GM19395 (cell line): ENCODE measurements around the gene PLCD3.
A peak's percentile ranks its signal among the peaks of the same experiment; 100 is the strongest.
"Not testable (repeated sequence)": the region's sequence is repeated elsewhere in the genome, so short reads cannot be mapped to it uniquely, and the experiment has no call there.

Experiments
- ATAC-seq: cut with Tn5 transposase; IDR thresholded peaks from one replicate; pipeline ENCODE4 v1.9.1; 2021; ENCODE audit warnings: mild to moderate bottlenecking, moderate library complexity; ENCODE audit not compliant: unreplicated experiment

PLCD3 gene

DNA sequence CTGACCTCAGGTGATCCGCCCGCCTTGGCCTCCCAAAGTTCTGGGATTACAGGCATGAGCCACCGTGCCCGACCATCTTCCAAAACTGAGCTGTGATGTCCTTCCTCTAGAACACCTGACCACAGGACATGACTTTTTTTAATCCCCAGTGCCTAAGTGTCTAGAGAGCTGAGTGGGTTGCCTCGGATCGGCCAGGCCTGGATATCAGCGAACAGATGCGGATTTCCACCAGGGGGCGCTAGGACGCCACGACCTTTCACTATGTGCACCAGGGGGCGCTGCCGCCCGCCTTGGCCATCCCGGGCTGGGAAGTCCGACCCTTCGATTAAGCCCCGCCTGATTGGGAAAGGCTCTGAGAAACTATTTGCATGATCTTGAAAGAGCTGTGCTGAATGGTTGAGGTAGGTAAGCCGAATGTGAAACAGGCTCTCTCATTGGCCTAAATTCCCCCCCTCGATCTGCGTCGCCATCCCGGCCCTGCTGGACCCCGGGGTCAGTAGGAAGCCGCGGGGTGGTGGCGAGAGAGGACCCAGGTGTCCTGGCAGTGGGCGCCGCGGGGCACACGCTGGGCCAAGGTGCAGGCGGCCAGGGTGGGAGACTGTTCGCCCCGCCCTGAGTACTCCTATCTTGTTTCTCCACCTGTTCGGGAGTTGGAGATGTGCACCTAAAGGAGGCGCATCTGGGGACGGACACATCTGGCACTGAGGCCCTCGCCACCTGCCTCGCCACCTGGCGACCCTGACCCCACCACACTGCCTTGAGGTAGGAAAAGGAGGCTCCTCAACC is 3.1 kb upstream of the PLCD3 start, which contains the start of gene ACBD4:
Gene ACBD4, plus strand, starts transcription at position 496 of the 786 bp plus-strand sequence. CDS start 458 bp downstream, outside the sequence.
- ATAC-seq: peak; percentile 76

DNA sequence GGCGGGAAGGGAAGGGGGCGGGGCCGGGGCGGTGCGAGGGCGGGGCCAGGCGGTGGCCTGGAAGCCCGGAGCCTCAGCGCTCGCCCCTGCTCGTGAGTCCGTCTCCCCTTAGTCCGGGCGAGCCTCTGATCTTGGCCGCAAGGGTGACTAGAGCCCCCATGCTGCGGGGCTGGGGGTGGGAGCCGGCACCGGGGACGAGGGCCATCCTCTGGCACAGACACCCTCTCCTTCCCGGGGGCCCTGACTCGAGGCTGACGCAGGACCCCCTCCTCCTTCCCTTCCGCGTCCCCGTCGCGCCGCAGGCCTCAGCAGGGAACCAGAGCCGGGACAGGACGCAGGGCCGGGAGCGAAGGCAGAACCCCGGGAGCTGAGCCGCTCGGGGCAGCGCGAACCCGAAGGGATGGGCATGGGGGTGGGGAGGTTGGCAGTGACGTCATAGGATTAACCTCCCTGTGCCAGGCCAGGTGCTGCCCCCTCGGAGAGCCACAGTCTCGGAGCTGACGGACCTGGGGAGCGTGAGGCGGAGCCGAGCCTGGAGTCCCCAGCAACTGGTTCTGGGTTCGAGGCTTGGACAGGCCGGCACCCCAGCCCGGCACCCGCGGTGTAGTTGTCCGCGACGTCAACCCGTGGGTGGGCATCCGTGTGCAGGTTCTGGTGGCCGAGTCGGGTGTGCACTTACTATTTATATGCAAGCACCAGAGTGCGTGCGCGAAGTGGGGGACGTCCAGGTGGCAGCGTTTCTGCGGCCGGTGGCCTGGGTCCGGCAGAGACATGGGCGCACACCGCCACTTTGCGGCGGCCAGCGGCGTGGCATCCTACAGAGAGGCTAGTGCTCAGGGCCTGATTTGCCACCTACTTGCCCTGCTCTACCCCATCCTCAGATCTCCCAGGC is 503 bp upstream of the PLCD3 start:
- no peak for ATAC-seq

DNA sequence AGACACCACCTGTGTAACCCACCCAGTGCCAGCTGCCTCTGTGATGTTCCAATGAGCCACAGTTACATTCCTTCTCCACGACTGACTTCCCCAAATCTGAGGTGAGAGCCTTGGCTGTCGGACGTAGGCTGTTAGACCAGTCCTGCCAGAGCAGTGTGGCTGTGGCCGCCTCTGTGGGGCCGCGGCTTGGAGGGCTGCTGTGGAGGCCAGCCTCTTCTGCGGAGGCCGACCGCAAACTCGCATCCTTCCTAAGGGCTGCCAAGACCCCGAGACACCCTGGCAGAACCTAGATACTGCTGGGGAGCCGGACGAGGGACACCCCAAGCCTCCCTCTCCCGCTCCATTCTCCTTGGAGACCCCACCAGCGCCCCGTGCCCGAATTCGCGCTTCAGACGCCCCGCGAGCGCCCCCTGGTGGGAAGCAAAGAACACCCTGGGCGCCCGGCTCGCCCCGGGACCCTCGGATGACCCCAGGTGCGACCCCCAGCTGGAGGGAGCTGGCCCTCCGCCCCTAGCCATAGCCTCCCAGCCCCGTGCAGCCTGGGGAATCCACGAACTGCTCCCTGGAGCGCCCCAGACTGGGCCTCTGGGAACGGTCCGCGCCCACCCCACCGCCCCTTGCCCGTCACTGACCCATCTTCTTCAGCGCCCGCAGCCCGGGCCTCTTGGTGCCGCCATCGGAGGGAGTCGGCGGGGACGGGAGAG is 547 bp downstream of the PLCD3 start:
- ATAC-seq: no peak

DNA sequence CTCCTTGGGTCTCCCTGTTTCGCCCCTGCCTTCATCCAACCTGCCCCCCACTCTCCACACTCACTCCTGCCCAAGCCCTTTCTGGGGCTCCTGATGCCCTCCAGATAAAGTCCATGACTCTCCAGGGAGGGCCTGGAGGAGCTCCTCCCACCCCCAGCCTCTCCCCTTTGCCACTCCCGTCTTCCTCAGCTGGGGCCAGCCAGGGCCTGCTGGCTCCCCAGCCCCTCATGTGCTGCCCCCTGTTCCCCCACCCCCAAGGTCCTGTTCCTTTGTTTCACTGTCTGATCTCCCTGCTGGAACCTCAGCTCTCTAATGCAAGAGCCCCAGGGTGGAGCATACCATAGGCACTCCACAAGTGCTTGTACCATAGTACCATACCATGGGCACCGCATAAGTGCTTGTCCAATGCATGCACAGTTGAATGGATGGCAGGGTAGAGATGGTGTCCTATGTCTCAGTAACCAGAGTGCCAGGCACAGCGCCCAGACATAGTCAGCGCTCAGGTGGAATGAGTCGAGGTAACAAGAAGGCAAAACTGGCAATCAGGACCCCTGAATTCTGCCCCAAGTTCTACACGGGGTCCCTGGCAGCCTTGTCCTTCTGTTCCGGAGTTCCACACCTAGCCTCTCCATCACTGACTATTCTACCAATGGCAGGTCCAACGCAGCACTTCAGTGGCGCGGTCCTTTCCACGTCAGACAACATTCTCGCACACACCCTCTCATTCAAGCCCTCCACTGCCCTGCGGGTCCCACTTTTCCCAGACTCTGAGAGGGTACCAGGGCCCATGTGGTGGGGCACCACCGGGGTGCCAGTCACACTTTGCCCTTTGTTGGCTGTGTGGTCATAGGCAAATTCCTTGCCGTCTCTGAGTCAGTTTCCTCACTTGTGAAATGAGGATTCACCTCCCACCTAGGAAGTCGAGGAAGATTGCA is 1.4 kb downstream of the PLCD3 start:
- no peak for ATAC-seq

DNA sequence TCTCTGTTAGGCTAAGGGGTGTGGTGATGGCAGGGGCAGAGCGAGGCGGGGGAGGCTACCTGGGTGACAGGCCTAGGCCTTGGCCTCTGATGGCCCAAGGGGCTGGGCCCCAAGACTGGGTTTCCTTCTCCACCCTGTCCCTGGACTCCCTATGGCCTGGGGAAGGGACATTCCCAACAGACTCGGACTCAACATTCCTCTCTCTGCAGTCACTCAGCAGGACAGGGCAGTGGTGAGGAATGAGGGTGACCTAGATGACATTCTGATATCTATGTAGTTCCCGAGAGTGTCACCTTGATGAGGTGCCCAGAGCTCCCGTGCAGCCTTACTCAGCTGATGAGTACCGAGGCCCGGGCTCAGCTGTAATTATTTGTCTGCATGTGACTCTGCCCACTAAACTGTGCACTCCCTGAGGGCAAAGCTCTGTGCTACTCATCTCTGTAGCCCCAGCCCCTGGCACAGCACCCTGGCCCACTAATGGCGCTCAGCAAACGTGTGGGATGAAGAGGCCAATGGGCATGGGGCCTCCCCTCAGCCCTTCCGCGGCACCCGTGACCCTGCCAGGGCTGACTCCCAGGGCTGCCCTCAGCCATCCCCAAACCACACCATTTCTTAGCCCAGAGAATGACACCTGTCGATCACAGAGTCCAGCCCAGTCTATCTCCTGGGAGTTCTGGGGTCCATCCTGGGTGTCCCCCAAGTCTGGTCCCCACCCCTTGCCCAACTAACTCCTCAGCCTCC is 2.2 kb downstream of the PLCD3 start:
- no peak for ATAC-seq

DNA sequence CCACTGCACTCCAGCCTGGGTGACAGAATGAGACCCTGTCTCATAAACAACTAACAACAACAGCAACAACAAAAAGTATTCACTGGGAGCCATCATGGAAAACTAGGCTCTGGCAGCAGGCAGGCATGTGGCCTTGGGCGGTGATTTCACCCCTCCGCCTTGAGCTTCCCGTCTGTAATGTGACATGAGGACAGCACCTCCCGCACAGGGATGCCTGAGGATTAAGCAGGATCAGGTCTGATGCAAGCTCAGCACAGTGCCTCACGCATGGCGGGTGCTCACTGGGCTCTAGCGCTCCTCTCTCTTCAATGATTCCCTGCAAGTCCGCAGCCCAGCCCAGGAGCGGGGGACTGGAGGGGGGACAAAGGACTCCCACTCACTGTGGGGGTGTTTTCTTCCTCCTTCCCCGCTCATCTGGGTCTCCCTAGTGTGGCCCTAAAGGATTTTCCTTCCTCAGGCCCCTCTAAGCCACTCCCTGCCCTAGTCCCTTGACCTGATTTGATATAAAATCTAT is 2.8 kb downstream of the PLCD3 start:
- ATAC-seq: no peak

DNA sequence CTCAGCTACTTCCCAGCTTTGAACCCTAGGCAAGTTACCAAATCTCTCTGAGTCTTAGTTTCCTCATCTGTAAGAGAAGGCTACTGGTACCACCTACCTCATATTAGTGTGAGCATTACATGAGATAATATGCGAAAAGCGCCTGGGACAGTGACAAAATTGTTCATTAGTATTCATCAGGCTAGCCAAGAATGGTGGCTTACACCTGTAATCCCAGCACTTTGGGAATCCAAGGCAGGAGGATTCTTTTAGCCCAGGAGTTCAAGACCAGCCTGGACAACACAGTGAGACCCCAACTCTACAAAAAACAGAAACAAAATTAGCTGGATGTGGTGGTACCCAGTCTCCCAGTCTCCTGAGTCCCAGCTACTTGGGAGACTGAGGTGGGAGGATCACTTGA is 3.3 kb downstream of the PLCD3 start:
- no peak for ATAC-seq

DNA sequence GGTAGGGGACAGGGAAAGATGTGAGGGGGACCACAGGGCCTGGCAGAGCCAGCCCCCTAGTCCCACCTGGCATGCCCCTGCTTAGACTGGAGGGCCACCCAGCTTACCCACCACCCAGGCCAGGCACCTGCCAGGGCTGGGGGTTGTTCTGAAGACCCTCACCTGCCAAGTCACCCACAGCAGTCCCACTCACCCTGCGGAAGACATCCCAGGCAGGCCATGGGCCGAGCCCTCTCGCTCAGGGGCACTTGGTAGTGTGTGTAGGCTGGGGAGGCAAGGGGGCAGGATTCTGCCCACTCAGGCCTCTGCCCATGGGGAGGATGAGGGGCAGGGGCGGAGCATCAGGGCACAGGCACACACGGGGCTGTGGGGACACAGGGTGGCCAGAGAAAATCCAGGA is 4.0 kb downstream of the PLCD3 start:
- ATAC-seq: no peak

DNA sequence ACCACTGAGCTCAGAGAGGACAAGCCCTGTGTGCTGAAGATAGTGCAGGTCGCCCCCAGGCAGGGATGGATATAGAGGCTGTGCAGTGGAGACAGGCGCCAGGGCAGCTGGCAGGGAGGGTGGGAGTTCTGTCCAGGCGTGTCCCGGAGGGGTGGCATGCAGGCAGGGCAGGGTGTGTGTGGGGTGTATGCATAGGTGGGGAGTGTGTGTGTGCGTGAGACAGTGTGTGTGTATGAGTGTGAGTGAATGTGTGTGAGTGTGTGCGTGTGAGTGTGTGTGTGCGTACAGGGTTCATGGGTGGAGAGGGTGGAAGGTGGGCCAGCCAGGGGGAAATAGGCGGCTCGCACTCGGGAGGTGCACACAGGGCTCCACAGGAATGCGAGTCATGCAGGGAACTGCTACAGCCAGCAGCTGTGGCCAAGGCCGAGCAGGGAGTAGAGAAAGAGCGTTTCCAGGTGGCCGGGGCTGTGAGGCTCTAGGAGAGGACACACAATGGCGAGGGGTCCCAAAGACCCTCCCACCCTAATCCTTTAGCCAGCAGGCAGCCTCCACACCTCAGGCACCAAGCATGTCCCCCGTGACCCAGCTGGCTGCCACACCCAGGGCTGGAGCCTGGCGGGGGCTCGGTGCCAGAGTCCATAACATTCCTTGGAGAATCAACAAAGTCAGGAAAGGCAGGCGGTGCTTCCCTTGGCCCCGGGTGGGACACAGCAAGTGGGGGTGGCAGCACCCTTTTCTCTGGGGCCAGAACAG is 4.6 kb downstream of the PLCD3 start:
- ATAC-seq: no peak

DNA sequence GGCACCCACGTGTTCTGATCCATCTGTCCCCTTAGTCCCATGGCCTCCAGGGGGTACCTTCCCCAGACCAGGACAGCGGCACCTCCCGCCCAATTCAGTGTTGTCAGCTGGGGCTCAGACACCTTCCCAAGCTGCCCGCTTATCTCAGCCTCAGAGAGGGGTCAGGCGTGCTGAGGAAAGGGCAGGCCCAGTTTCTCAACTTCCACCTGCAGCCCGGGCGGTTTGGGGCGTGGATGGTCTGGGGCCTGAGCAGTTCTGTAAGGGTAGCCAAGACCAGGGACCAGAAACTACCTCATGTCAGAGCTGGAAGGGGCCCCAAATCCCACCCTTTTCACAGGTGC is 5.1 kb downstream of the PLCD3 start:
- no peak for ATAC-seq

DNA sequence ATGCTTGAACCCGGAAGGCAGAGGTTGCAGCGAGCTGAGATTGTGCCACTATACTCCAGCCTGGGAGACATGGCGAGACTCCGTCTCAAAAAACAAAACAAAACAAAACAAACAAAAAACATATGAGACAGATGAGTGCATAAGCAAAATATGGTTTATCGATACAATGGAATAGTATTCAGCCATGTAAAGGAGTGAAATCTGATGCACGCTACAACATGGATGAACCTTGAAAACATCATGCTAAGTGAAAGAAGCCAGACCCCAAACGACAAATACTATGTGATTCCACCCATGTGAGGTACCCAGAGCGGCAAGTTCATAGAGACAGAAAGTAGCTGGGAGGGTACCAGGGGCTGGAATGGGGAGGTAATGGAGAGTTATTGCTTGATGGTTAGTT is 6.8 kb downstream of the PLCD3 start:
- ATAC-seq: no peak

DNA sequence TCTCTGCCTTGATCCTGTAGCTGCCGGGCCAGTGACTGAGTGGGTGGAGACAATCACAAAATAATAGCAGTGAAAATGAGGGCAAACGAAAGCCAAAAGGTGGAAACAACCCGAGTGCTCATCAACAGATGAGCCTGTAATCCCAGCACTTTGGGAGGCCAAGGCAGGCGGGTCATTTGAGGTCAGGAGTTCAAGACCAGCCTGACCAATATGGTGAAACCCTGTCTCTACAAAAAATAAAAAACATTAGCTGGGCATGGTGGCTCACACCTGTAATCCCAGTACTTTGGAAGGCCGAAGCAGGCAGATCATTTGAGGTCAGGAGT is 7.6 kb downstream of the PLCD3 start:
- not testable (repeated sequence) for ATAC-seq

DNA sequence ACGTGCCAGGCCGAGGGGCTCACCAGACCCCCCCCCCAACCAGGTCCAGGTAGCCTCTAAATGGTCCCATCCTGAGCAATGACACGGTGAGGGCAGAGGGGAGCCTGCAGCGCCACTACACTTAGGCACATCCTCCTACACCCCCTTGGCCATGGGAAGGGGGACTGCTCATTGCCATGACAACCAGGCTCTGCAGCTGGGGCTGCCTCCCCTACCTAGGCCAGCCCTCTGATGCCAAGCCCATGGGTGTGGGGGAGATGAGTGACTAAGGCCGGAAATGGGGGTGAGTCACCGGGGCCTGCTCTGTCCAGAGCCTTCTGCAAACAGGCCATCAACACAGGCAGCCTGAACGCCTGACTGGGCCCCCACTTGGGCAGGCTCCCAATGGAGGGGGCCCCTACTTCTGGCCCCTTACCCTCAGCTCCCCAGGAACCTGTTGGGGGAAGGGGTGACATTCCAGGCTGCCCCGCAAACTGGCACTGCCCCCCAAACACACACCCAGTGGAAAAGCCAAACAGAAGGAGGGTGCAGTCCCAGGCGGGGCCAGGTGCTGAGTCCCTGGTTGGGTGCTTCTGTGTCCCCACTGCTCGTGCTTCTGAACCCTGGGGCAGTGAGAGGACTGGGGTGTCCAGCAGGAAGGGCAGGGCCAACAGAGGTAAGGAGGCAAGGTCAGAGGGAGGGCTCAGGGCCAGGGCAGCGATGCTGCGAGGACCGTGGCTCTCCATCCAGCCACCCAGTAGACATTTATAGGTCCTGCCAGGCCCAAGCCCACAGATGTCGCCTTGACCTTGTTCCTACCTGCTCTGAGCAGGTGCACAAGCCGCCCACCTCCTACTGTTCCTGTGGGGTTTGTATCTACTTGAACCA is 8.2 kb downstream of the PLCD3 start:
- ATAC-seq: no peak

DNA sequence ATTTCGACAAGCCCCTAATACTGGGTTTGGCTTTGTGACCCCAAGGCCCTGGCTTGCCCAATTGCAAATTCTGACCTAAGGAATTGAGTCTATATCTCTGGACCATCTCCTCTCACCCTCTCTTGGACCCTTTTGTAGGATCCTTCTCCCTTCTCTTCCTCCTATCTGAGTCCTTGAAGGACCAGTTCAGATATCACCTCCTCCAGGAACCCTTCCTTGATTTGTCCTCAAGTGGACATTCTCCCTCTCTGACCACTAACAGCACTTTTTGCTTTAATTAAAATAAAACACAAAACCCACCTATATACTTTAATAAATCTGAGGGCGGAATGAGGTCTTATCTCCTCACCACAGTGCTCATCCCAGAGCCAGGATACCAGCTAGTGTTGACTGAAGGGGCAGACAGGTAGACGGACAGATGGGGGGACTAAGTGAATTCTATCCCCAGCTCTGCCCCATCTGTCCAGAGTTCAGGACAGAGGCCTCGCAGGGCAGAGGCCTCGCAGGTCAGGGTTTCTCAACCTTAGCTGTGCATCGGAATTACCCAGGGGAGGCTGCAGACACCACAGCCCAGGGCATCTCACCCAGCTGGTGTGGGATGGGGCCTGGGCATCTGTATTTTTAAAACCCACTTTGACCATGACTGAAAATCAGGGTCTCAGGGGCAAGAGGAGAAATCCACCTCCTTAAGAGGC is 9.1 kb downstream of the PLCD3 start:
- no peak for ATAC-seq

DNA sequence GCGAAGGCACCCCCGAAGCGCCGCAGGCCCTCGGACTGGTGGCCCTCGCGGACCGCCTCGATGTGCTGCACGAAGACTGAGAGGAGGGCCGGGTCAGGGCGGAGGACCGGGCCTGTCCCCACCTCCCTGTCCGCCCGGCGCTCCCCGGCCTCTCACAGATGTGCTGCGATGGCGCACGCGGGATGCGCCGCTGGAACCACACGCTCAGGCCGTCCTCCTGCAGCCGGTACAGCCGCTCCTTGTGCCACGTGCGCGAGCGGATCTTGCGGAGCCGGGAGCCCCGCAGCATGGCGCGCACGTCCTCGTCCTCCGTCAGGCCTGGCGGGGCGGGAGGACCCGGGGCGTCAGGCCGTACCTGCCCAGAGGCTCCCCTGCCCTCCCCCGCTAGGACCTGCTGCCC is 11.3 kb downstream of the PLCD3 start:
- ATAC-seq: no peak

DNA sequence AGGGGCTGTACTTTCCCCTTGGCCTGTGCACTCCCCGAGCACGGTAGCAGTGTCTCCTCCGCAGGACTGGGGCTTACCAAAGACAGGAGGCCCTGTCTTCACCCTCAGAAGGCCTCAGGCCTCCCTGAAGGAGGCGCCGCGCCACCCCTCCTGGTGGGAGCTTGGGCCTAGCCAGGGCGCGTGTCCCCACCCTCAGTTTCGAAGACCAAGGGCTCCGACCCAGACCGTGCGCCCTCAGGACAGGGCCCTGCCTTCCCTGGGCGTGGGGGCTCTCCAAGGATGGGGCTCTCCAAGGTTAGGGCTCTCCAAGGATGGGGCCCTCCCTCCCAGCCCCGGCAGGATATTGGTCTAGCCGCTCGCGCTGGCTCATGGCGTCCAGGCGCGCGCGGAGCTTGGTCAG is 11.8 kb downstream of the PLCD3 start:
- ATAC-seq: no peak

DNA sequence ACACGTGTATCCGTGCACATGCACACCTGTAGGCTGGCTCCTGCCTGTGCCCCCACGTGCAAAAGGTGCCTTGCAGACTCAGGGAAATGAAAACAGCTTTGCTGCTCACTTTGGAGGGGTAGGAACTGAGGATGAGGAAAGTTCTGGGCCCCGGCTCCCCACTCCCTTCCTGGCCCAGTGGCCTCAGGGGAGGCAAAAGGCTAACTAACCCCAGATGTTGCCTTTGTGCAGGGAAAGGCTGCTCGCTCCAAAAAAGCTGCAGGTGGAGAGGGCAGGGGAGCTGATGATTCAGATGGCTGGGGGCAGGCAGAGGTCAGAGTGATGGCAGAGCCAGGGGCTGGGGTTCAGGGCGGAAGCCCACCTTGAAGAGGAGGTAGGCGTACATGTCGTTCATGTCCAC is 12.4 kb downstream of the PLCD3 start:
- no peak for ATAC-seq
